MM.1S (cell line): ENCODE data around the gene KRTAP13-4.

Experiments
- EZH2 ChIP-seq: fragments of 300-600 bp; sonication (generic); optimal IDR thresholded peaks from 2 replicates; pipeline ENCODE3; 2017; ENCODE audit warnings: low read depth, mild to moderate bottlenecking, antibody characterized with exemption, low read length, mixed read lengths
- EZH2phosphoT487 ChIP-seq: fragments of 300-600 bp; sonication (generic); IDR thresholded peaks from 2 replicates; pipeline ENCODE4 v1.6.1; 2018; ENCODE audit warnings: antibody characterized with exemption, low read length
- TF ChIP-seq, protein P1 (sequence below): fragments of 300-600 bp; sonication (generic); IDR thresholded peaks from 2 replicates; pipeline ENCODE4 v1.5.1; 2016; ENCODE audit warnings: antibody characterized with exemption, low read length, mixed read lengths

DNA sequence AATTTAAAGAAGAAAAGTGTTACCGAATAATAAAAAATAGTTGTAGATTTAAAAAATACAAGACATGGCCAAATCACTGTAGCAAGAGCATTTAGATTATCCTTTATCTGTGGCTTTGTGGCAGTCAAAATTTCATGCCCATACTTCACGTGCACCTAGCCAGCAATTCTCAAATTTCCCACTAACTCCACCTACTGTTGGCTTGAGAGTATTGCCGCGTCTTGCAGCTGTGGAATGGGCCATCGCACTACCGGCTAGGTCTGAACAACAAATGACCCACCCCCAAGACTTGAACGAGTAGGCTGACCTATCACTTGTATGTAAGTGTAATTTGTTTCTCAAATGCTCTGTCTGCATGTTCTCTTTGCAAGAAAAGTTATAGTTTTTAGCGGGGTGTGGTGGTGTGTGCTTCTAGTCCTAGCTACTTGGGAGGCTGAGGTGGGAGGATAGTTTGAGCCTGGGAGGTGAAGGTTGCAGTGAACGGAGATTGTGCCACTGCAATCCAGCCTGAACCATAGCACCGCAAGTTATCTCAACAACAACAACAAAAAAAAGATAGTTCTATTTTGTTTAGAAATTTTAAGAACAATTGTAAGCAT, 4.1 kb downstream of the KRTAP13-4 start:
- TF ChIP-seq, protein P1, sequence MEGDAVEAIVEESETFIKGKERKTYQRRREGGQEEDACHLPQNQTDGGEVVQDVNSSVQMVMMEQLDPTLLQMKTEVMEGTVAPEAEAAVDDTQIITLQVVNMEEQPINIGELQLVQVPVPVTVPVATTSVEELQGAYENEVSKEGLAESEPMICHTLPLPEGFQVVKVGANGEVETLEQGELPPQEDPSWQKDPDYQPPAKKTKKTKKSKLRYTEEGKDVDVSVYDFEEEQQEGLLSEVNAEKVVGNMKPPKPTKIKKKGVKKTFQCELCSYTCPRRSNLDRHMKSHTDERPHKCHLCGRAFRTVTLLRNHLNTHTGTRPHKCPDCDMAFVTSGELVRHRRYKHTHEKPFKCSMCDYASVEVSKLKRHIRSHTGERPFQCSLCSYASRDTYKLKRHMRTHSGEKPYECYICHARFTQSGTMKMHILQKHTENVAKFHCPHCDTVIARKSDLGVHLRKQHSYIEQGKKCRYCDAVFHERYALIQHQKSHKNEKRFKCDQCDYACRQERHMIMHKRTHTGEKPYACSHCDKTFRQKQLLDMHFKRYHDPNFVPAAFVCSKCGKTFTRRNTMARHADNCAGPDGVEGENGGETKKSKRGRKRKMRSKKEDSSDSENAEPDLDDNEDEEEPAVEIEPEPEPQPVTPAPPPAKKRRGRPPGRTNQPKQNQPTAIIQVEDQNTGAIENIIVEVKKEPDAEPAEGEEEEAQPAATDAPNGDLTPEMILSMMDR, result peak; percentile 71
- no peak for TF ChIP-seq EZH2
- no peak for TF ChIP-seq EZH2phosphoT487
